Neural cell (in vitro differentiated cells): ENCODE results near the gene ALLC.

Experiments used
- EP300 ChIP-seq: fragments of 450-650 bp; conservative IDR thresholded peaks from 2 replicates; pipeline ENCODE4 v1.6.1; 2014; ENCODE audit warnings: antibody characterized with exemption, mild to moderate bottlenecking, moderate library complexity; ENCODE audit not compliant: poor library complexity, severe bottlenecking
- EZH2 ChIP-seq: fragments of 200-600, 300-800 bp; shearing (Covaris generic), sonication (generic); IDR thresholded peaks from 2 replicates; pipeline ENCODE4 v1.6.1; 2014; ENCODE audit warnings: antibody characterized with exemption, low read length, borderline replicate concordance, mild to moderate bottlenecking; ENCODE audit not compliant: insufficient read depth, poor library complexity, severe bottlenecking
- MXI1 ChIP-seq: fragments of 450-650 bp; conservative IDR thresholded peaks from 2 replicates; pipeline ENCODE4 v1.6.1; 2014; ENCODE audit warnings: antibody characterized with exemption, mild to moderate bottlenecking; ENCODE audit not compliant: poor library complexity, severe bottlenecking
- POLR2AphosphoS5 ChIP-seq: IDR thresholded peaks from 2 replicates; pipeline ENCODE4 v1.6.1; 2012
- SMC3 ChIP-seq: fragments of 450-650 bp; conservative IDR thresholded peaks from 2 replicates; pipeline ENCODE4 v1.6.1; 2014; ENCODE audit warnings: antibody characterized with exemption, mild to moderate bottlenecking, moderate library complexity; ENCODE audit not compliant: poor library complexity
- TAF1 ChIP-seq: IDR thresholded peaks from 2 replicates; pipeline ENCODE4 v1.6.1; 2012; ENCODE audit warnings: low read depth
- TF ChIP-seq, protein P1 (sequence below): fragments of 450-650 bp; IDR thresholded peaks from 2 replicates; pipeline ENCODE4 v1.5.1; 2014; ENCODE audit warnings: antibody characterized with exemption, mild to moderate bottlenecking, moderate library complexity; ENCODE audit not compliant: poor library complexity, severe bottlenecking

DNA sequence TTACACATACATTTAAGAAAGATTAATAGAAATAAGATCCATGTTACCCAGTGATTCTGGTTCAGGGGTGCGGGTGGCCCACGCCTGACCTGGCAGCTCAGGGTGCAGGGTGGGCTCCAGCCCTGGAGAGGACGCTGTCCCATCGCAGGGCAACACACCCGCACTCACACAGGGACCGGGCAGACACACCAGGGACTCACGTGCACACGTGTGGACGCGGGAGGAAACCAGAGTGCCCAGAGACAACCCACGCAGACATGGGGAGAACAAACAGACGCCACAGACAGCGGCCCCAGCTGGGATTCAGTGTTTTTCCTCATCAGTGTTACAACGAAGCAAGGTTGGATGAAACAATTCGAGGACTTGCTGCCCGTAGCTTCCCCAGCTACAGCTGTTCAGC is 8.4 kb upstream of the ALLC start:
- TF ChIP-seq, protein P1, sequence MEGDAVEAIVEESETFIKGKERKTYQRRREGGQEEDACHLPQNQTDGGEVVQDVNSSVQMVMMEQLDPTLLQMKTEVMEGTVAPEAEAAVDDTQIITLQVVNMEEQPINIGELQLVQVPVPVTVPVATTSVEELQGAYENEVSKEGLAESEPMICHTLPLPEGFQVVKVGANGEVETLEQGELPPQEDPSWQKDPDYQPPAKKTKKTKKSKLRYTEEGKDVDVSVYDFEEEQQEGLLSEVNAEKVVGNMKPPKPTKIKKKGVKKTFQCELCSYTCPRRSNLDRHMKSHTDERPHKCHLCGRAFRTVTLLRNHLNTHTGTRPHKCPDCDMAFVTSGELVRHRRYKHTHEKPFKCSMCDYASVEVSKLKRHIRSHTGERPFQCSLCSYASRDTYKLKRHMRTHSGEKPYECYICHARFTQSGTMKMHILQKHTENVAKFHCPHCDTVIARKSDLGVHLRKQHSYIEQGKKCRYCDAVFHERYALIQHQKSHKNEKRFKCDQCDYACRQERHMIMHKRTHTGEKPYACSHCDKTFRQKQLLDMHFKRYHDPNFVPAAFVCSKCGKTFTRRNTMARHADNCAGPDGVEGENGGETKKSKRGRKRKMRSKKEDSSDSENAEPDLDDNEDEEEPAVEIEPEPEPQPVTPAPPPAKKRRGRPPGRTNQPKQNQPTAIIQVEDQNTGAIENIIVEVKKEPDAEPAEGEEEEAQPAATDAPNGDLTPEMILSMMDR: no peak
- TF ChIP-seq EZH2: no peak
- no peak for TF ChIP-seq MXI1
- TF ChIP-seq SMC3: no peak
- no peak for TF ChIP-seq EP300
- TF ChIP-seq TAF1: no peak
- no peak for TF ChIP-seq POLR2AphosphoS5
